Natural killer cell (primary cell): ENCODE measurements around the gene SMIM36. TPM values are rescaled to one million over a fixed set of nuclear protein-coding genes. Genes with fewer than 3 reads are reported as not detected.

ENCODE experiments used
- ATAC-seq, 3 donors: fragments of 150-1000 bp in 2 of 3; fragments of 200-7000 bp in 1 of 3; cut with Tn5 transposase; 1 replicate in 1 of 3; 2 replicates in 2 of 3; pipeline ENCODE4 v1.10.0; 2021; ENCODE audit warnings: mild to moderate bottlenecking in 2 of 3, moderate library complexity in 2 of 3
- DNase-seq, 2 donors: peaks; one replicate each; pipeline versions ENCODE4 v3.0.0 to v3.0.0-alpha.2; 2013 to 2021; ENCODE audit warnings: mixed read lengths in 1 of 2
- H3K27ac ChIP-seq: one replicate; pipeline ENCODE4 v1.5.1; 2013; ENCODE audit warnings: mild to moderate bottlenecking, low read length
- H3K27me3 ChIP-seq: one replicate; pipeline ENCODE4 v1.6.1; 2013; ENCODE audit warnings: low read length; ENCODE audit not compliant: control insufficient read depth, insufficient read depth
- H3K36me3 ChIP-seq: one replicate; pipeline ENCODE4 v1.6.1; 2013; ENCODE audit warnings: low read length; ENCODE audit not compliant: control insufficient read depth, insufficient read depth
- H3K4me1 ChIP-seq: one replicate; pipeline ENCODE4 v1.6.1; 2013; ENCODE audit warnings: low read length; ENCODE audit not compliant: control insufficient read depth, insufficient read depth
- H3K4me3 ChIP-seq: one replicate; pipeline ENCODE4 v1.5.1; 2013; ENCODE audit warnings: low read length
- H3K9me3 ChIP-seq: one replicate; pipeline ENCODE4 v1.6.1; 2013; ENCODE audit warnings: low read length; ENCODE audit not compliant: control insufficient read depth, insufficient read depth
- H3K27ac Mint-ChIP-seq, 2 donors: one replicate each; pipeline ENCODE4 v1.8.0; 2022; ENCODE audit warnings: mild to moderate bottlenecking in 2 of 2, mixed read lengths in 2 of 2, moderate library complexity in 1 of 2
- H3K27me3 Mint-ChIP-seq, 2 donors: one replicate each; pipeline ENCODE4 v1.8.0; 2022; ENCODE audit warnings: low read depth in 2 of 2, mixed read lengths in 2 of 2
- H3K36me3 Mint-ChIP-seq: one replicate; pipeline ENCODE4 v1.8.0; 2022; ENCODE audit warnings: mixed read lengths
- H3K4me1 Mint-ChIP-seq, 2 donors: one replicate each; pipeline ENCODE4 v1.8.0; 2022; ENCODE audit warnings: mixed read lengths in 2 of 2
- H3K4me3 Mint-ChIP-seq: one replicate; pipeline ENCODE4 v1.8.0; 2022; ENCODE audit warnings: mild to moderate bottlenecking, moderate library complexity, mixed read lengths
- H3K9me3 Mint-ChIP-seq, 2 donors: one replicate each; pipeline ENCODE4 v1.8.0; 2022; ENCODE audit warnings: mixed read lengths in 2 of 2
- WGBS: methylation state at CpG from one replicate; pipeline ENCODE4 v1.1.7; 2013; ENCODE audit warnings: missing lambda C conversion rate; ENCODE audit not compliant: insufficient coverage; 5-methylcytosine and 5-hydroxymethylcytosine counted together
- intact Hi-C: fragments of 100-400 bp; cut with micrococcal nuclease; formaldehyde crosslinking; loops from one replicate; pipeline ENCODE4 v1.14.2; 2022
- total RNA-seq, 4 donors: library from RNA; stranded (reverse); fragments of 120-200 nt in 1 of 4; gene quantifications; one replicate each; pipeline versions ENCODE4 v1.2.3 to v1.2.4, GENCODE V29; 2013 to 2022
- TF ChIP-seq, protein P1 (sequence below): fragments of 200-600 bp; IDR thresholded peaks from one replicate; pipeline ENCODE4 v1.8.0; 2022; ENCODE audit warnings: antibody characterized with exemption

The SMIM36 gene
- total RNA-seq, 3 donors from 2014 or later (not counting 1 experiment from before 2014, with no cell fraction given), result not detected

DNA sequence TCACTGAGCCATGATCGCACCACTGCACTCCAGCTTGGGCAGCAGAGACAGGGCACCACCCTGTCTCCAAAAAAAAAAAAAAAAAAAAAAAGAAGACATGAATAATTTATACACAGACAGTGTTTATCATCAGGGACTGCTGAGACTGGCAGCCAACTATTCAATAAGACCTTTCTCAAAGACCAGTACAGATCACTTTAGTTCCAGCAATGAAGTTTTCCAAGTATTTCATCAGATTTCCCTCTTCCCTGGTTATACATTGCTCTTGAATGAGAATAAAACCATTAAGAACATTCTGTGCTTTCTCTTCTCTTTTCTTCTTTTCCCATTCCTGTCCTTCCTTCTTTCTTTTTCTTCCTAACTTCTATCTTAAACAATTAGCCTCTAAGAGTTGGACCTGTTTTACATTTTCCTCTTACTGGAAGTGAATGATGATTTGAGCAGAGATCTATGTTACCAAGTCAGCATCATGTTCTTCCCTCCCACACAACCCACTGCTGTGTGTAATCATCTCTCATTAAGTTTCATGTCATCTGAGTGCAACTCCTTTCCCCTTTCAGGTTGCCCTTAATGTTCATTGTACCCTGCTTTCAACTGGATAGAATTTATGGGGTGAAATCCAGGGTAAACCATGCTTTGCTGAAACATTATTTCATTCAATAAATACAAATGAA, 35.9 kb upstream of the SMIM36 start:
- WGBS, result 80% methylated on average over 1 of the region's 1 CpG
- Mint-ChIP-seq H3K4me1 (no peaks in the 10 kb centered on the region), H3K27me3 (peaks cover 5 to 30% of the 10 kb centered on the region in 2 donors), H3K36me3 (peaks cover 6% of the 10 kb centered on the region), H3K4me3 (no peak overlapping the region), H3K27ac (no peak overlapping the region), H3K9me3 (no peaks in the 10 kb centered on the region)
- no peak overlapping the region for H3K4me3 ChIP-seq
- H3K27me3 ChIP-seq, result no peaks in the 10 kb centered on the region
- H3K27ac ChIP-seq, result no peak overlapping the region
- ATAC-seq, result no peak
- intact Hi-C loops, result no loop called here
- no peaks in the 10 kb centered on the region for H3K36me3 ChIP-seq
- H3K4me1 ChIP-seq, result no peaks in the 10 kb centered on the region
- TF ChIP-seq, protein P1, sequence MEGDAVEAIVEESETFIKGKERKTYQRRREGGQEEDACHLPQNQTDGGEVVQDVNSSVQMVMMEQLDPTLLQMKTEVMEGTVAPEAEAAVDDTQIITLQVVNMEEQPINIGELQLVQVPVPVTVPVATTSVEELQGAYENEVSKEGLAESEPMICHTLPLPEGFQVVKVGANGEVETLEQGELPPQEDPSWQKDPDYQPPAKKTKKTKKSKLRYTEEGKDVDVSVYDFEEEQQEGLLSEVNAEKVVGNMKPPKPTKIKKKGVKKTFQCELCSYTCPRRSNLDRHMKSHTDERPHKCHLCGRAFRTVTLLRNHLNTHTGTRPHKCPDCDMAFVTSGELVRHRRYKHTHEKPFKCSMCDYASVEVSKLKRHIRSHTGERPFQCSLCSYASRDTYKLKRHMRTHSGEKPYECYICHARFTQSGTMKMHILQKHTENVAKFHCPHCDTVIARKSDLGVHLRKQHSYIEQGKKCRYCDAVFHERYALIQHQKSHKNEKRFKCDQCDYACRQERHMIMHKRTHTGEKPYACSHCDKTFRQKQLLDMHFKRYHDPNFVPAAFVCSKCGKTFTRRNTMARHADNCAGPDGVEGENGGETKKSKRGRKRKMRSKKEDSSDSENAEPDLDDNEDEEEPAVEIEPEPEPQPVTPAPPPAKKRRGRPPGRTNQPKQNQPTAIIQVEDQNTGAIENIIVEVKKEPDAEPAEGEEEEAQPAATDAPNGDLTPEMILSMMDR, result no peak
- no peaks in the 10 kb centered on the region for H3K9me3 ChIP-seq
- DNase-seq, result no peak

DNA sequence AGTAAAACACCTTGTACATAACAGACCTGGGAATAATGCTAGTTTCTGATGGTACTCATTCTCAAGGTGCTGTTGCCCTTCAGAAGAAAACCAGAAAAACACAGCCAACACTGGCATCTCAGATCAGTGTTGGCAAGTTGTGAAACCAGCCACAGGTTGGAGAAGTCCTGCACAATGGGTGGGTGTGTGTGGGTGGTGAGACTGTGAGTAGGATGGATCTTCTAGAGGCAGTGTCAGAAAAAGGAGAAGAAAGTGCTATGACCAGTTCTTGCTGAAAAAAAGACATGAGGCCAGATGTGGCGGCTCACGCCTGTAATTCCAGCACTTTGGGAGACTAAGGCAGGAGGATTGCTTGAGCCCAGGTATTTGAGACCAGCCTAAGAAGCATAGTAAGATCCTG, 35.2 kb upstream of the SMIM36 start:
- no peak overlapping the region for H3K27ac ChIP-seq
- H3K9me3 ChIP-seq, result no peaks in the 10 kb centered on the region
- Mint-ChIP-seq H3K4me1 (no peaks in the 10 kb centered on the region), H3K9me3 (no peaks in the 10 kb centered on the region), H3K27ac (no peak overlapping the region), H3K27me3 (peaks cover 5 to 28% of the 10 kb centered on the region in 2 donors), H3K36me3 (peaks cover 6% of the 10 kb centered on the region), H3K4me3 (no peak overlapping the region)
- no peaks in the 10 kb centered on the region for H3K36me3 ChIP-seq
- H3K4me1 ChIP-seq, result no peaks in the 10 kb centered on the region
- ATAC-seq (no peak), DNase-seq (no peak)
- 100% methylated on average over 2 of the region's 2 CpGs for WGBS
- H3K4me3 ChIP-seq, result no peak overlapping the region
- TF ChIP-seq, protein P1, result no peak
- intact Hi-C loops, result no loop called here
- no peaks in the 10 kb centered on the region for H3K27me3 ChIP-seq

DNA sequence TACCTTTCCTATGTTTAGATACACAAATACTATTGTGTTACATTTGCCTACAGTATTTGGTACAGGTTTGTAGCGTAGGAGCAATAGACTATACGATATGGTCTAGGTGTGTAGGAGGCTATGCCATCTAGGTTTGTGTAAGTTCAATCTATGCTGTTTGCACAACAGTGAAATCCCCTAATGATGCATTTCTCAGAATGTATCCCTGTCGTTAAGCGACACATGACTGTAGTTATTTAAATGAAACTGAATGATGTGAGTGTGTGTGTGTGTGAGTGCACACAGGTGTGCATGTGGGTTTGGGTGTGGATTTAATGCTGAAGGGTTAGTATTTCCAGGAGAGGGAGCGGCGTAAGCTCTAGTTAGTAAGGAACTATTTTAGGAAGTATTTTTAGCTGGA, 34.6 kb upstream of the SMIM36 start:
- Histone ChIP-seq H3K4me3 (no peak overlapping the region), H3K27me3 (no peaks in the 10 kb centered on the region), H3K27ac (no peak overlapping the region), H3K4me1 (no peaks in the 10 kb centered on the region), H3K9me3 (no peaks in the 10 kb centered on the region), H3K36me3 (no peaks in the 10 kb centered on the region)
- H3K4me1 Mint-ChIP-seq, result no peaks in the 10 kb centered on the region
- no peaks in the 10 kb centered on the region for H3K9me3 Mint-ChIP-seq
- intact Hi-C loops, result no loop called here
- peaks cover 6% of the 10 kb centered on the region for H3K36me3 Mint-ChIP-seq
- H3K4me3 Mint-ChIP-seq, result no peak overlapping the region
- TF ChIP-seq, protein P1, result no peak
- H3K27me3 Mint-ChIP-seq, result peaks cover 5 to 28% of the 10 kb centered on the region in 2 donors
- 80% methylated on average over 6 of the region's 6 CpGs for WGBS
- DNase-seq (no peak), ATAC-seq (no peak)
- no peak overlapping the region for H3K27ac Mint-ChIP-seq

DNA sequence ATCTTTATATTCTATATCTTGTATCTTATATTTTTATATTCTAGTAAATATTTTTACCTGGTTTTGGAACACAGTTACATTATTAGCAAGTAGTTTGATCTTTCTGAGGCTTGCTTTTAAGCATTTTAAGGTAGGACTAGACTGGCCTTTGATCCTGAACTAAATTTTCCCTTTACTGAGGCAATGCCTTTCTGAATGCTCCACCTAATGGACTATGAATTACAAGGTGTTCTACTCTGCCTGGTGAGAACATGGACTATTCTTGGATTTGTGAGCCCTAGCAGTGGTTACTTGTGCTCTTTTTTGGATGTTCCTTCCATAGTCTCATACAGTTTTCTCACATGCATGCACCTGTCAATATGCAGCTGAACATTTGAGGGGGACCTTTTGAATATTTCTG, 32.5 kb upstream of the SMIM36 start:
- Mint-ChIP-seq H3K27me3 (peaks cover 5 to 28% of the 10 kb centered on the region in 2 donors), H3K4me1 (no peaks in the 10 kb centered on the region), H3K4me3 (no peak overlapping the region), H3K9me3 (no peaks in the 10 kb centered on the region), H3K36me3 (peaks cover 6% of the 10 kb centered on the region), H3K27ac (no peak overlapping the region)
- H3K4me1 ChIP-seq, result no peaks in the 10 kb centered on the region
- no peak overlapping the region for H3K4me3 ChIP-seq
- no peaks in the 10 kb centered on the region for H3K9me3 ChIP-seq
- no peak for ATAC-seq
- H3K27ac ChIP-seq, result no peak overlapping the region
- H3K27me3 ChIP-seq, result no peaks in the 10 kb centered on the region
- no peaks in the 10 kb centered on the region for H3K36me3 ChIP-seq
- TF ChIP-seq, protein P1, result no peak
- intact Hi-C loops, result no loop called here
- no peak for DNase-seq
